ENCODE measurements around the gene AGT.
"Not testable (repeated sequence)": the region's sequence is repeated elsewhere in the genome, so short reads cannot be mapped to it uniquely, and the experiment has no call there.

- TF ChIP-seq EZH2phosphoT487 (IDR thresholded peaks at IDR 0.05; ENCODE audit: insufficient read depth, low read depth); EZH2 (IDR thresholded peaks at IDR 0.05; ENCODE audit: insufficient read depth, poor library complexity, severe bottlenecking): not testable (repeated sequence)
These were observed 57.2 kb downstream of the AGT start for GRCh38 chr1:230656719-230657118.
